HG03196 (cell line): ENCODE data around the gene SRMS.

Source experiments
- ATAC-seq: cut with Tn5 transposase; IDR thresholded peaks from one replicate; pipeline ENCODE4 v1.9.1; 2021; ENCODE audit not compliant: unreplicated experiment

Gene SRMS

GRCh38 chr20:63553933-63554290 is 6.4 kb upstream of the SRMS start, which contains the start of gene FNDC11:
FNDC11 (plus strand) TSS chr20:63554159; CDS start chr20:63555664, 1,505 bp downstream.
- peak; percentile 22 for ATAC-seq

- ATAC-seq = peak; percentile 38
Observed at GRCh38 chr20:63553251-63553932, 5.8 kb upstream of the SRMS start.

GRCh38 chr20:63552481-63553249 is 5.1 kb upstream of the SRMS start:
- peak; percentile 33 for ATAC-seq

GRCh38 chr20:63551068-63551467 is 3.5 kb upstream of the SRMS start:
- no peak for ATAC-seq

- ATAC-seq = no peak
Observed at GRCh38 chr20:63549679-63550282, 2.2 kb upstream of the SRMS start.

GRCh38 chr20:63549019-63549418 is 1.5 kb upstream of the SRMS start:
- no peak for ATAC-seq

GRCh38 chr20:63548542-63548941 is 993 bp upstream of the SRMS start:
- ATAC-seq = no peak

GRCh38 chr20:63546956-63547724 is 409 bp downstream of the SRMS start:
- ATAC-seq = no peak

GRCh38 chr20:63546256-63546955 is 1.1 kb downstream of the SRMS start:
- ATAC-seq = no peak

GRCh38 chr20:63545814-63546213 is 1.7 kb downstream of the SRMS start:
- no peak for ATAC-seq

- ATAC-seq = no peak
Observed at GRCh38 chr20:63544958-63545516, 2.5 kb downstream of the SRMS start.

- no peak for ATAC-seq
Observed at GRCh38 chr20:63544241-63544957, 3.1 kb downstream of the SRMS start.

- no peak for ATAC-seq
Observed at GRCh38 chr20:63543733-63544132, 3.8 kb downstream of the SRMS start.

GRCh38 chr20:63543131-63543530 is 4.4 kb downstream of the SRMS start:
- no peak for ATAC-seq

GRCh38 chr20:63542696-63543095 is 4.9 kb downstream of the SRMS start:
- no peak for ATAC-seq

- ATAC-seq = no peak
Observed at GRCh38 chr20:63542031-63542559, 5.5 kb downstream of the SRMS start.

GRCh38 chr20:63541371-63541770 is 6.2 kb downstream of the SRMS start:
- ATAC-seq = no peak

- ATAC-seq = no peak
Observed at GRCh38 chr20:63540417-63541186, 6.9 kb downstream of the SRMS start.
